BE2C (cell line): ENCODE data around the gene ANKRD29.
"Not testable (repeated sequence)": the region's sequence is repeated elsewhere in the genome, so short reads cannot be mapped to it uniquely, and the experiment has no call there.

Source experiments
- DNase-seq: peaks from one replicate; pipeline ENCODE4 v3.0.0-alpha.2; 2020
- H3K27me3 ChIP-seq: fragments of 250-450 bp; sonication (Bioruptor Pico); 2 replicates; pipeline ENCODE4 v1.5.1; 2020; ENCODE audit warnings: mild to moderate bottlenecking
- H3K36me3 ChIP-seq: fragments of 250-450 bp; sonication (Bioruptor Pico); 2 replicates; pipeline ENCODE4 v1.5.1; 2020; ENCODE audit warnings: mild to moderate bottlenecking
- H3K4me1 ChIP-seq: fragments of 250-450 bp; sonication (Bioruptor Pico); 2 replicates; pipeline ENCODE4 v1.5.1; 2020
- H3K4me3 ChIP-seq: 2 replicates; pipeline ENCODE4 v1.5.1; 2011; ENCODE audit warnings: low read depth, low read length
- H3K9me3 ChIP-seq: fragments of 250-450 bp; sonication (Bioruptor Pico); 2 replicates; pipeline ENCODE4 v1.5.1; 2020
- CTCF ChIP-seq: IDR thresholded peaks from 2 replicates; pipeline ENCODE4 v1.5.1; 2012; ENCODE audit warnings: mild to moderate bottlenecking, low read depth, low read length

ANKRD29 gene

DNA sequence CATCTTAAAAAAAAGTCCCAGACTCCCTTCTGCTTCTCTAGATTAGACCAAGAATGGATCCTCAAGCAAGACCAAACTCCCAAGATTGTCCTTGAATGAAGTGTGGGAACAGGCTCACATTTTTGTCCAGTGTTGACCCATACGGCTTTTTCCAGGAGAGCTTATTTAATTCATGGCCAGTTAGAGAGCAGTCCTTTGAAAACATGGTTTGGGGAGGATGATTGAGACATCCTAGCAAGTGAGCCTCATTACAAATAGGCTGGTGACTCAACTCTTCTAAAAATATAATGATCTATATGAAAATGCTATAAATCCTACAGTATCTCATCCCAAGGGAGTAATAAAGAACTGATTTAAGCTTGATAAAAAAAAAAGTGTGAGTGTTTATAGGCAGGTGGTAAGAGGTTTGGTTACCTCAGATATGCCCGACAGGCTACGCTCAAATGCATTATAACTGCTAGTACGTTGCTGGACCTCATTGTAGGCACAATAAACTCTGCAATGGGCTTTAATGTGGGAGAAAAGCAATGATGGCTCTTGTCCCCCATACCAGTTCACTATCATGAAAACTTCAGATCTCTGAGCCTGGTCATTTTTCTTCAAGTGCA lies 17.0 kb downstream of the ANKRD29 start:
- Histone ChIP-seq H3K4me3 (no peak overlapping the region), H3K36me3 (no peaks in the 10 kb centered on the region), H3K9me3 (no peaks in the 10 kb centered on the region), H3K27me3 (no peaks in the 10 kb centered on the region), H3K4me1 (no peaks in the 10 kb centered on the region)
- no peak for DNase-seq
- TF ChIP-seq CTCF: no peak

GRCh38 chr18:23643815-23644490 lies 18.8 kb downstream of the ANKRD29 start:
- no peaks in the 10 kb centered on the region for H3K9me3 ChIP-seq
- no peak for DNase-seq
- H3K4me3 ChIP-seq: no peak overlapping the region
- no peaks in the 10 kb centered on the region for H3K36me3 ChIP-seq
- no peak for TF ChIP-seq CTCF
- H3K27me3 ChIP-seq: no peaks in the 10 kb centered on the region
- H3K4me1 ChIP-seq: no peaks in the 10 kb centered on the region

DNA sequence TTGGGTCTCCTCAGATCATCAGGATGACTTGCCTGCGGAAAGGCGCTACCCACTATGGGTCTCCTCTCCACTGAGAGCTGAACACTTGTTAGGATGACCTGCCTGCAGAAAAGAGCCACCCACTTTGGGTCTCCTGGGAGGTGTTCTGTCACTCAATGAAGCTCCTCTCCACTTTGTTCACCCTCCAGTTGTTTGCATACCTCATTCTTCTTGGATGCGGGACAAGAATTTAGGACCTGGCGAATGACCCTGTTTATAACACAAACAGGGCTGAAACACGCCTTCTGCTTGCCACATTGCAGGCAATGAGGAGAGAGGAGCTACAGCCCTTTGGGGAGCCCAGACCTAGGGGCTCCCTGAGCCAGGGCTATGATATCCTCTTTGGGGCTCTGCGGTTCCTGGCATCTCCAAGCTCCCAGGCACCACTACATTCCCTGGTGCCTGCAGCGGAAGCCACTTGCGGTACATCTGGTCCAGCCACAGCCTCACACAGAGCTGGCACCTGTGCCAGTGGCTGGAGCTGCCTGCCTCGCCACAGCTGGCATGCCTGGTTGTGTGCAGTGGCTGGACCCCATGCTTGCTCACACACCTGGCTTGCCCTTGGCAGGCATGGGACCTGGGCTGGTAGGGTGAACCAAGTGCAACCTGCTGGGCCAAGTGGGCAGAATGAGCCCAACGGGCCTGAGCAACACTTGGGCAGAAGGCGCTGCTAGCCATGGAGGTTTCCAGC lies 20.6 kb downstream of the ANKRD29 start:
- H3K4me3 ChIP-seq: no peak overlapping the region
- no peaks in the 10 kb centered on the region for H3K27me3 ChIP-seq
- no peaks in the 10 kb centered on the region for H3K36me3 ChIP-seq
- no peak for TF ChIP-seq CTCF
- DNase-seq: no peak
- no peaks in the 10 kb centered on the region for H3K4me1 ChIP-seq
- H3K9me3 ChIP-seq: no peaks in the 10 kb centered on the region

DNA sequence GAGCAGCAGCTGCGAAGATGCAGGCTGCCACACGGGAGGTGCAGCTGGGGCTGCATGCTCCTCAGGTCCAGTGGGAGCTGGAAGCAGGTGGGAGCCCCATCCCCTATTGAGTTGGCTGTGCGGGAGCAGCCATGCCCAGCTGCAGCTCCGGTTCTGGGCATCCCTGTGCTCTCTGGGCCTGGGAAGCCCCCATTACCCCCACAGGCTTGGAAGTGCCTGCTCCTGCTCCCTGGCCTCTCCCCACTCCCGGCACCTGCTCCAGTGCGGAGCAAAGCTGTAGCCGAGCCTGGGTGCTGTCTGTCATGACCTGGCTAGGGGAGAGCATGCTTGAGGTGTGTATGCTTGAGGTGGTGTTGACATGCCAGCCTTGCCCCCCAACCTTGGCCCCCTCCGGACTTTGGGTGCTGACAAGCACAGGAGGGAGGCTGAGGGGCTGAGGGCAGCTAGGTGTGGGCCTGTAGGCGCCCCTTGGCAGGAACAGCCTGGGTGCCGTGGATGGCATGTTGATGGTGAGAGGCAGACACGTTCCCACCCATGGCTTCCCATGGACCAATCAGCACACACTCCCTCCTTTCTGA lies 21.5 kb downstream of the ANKRD29 start:
- no peaks in the 10 kb centered on the region for H3K9me3 ChIP-seq
- H3K27me3 ChIP-seq: no peaks in the 10 kb centered on the region
- no peaks in the 10 kb centered on the region for H3K4me1 ChIP-seq
- no peak overlapping the region for H3K4me3 ChIP-seq
- no peak for TF ChIP-seq CTCF
- no peak for DNase-seq
- H3K36me3 ChIP-seq: no peaks in the 10 kb centered on the region

- Histone ChIP-seq H3K36me3 (no peaks in the 10 kb centered on the region), H3K4me1 (no peaks in the 10 kb centered on the region), H3K9me3 (no peaks in the 10 kb centered on the region), H3K4me3 (no peak overlapping the region), H3K27me3 (no peaks in the 10 kb centered on the region)
- TF ChIP-seq CTCF: peak; percentile 22; the same call in 1 of the 2 replicates
- DNase-seq: no peak
These were observed 22.7 kb downstream of the ANKRD29 start for GRCh38 chr18:23640052-23640451.

- not testable (repeated sequence) for DNase-seq, H3K4me3 ChIP-seq, H3K27me3 ChIP-seq, H3K4me1 ChIP-seq, H3K36me3 ChIP-seq, H3K9me3 ChIP-seq
These were observed 26.3 kb downstream of the ANKRD29 start for GRCh38 chr18:23636433-23636832.
